SJSA1 (cell line): Measurements from ENCODE around the gene IDH3G. TPM values are rescaled to one million over a fixed set of nuclear protein-coding genes. Genes with fewer than 3 reads are reported as not detected.

Source experiments
- DNase-seq, 2 experiments: peaks; one replicate each; pipeline ENCODE4 v3.0.0-alpha.2; 2015 to 2020; ENCODE audit warnings: low spot score in 2 of 2, low read depth in 1 of 2
- H3K27ac ChIP-seq: fragments of 250-450 bp; sonication (Bioruptor Pico); 2 replicates; pipeline ENCODE4 v1.5.1; 2020; ENCODE audit warnings: mild to moderate bottlenecking, moderate library complexity
- H3K27me3 ChIP-seq: fragments of 250-450 bp; sonication (Bioruptor Pico); replicated peaks from 2 replicates; pipeline ENCODE4 v1.5.1; 2020; ENCODE audit warnings: mild to moderate bottlenecking, moderate library complexity
- H3K36me3 ChIP-seq: fragments of 250-450 bp; sonication (Bioruptor Pico); 2 replicates; pipeline ENCODE4 v1.5.1; 2020; ENCODE audit warnings: mild to moderate bottlenecking
- H3K4me1 ChIP-seq: fragments of 250-450 bp; sonication (Bioruptor Pico); replicated peaks from 2 replicates; pipeline ENCODE4 v1.6.1; 2021; ENCODE audit warnings: mild to moderate bottlenecking
- H3K4me3 ChIP-seq: fragments of 250-450 bp; sonication (Bioruptor Pico); 2 replicates; pipeline ENCODE4 v1.5.1; 2020; ENCODE audit warnings: mild to moderate bottlenecking
- H3K9me3 ChIP-seq: fragments of 250-450 bp; sonication (Bioruptor Pico); replicated peaks from 2 replicates; pipeline ENCODE4 v1.5.1; 2020; ENCODE audit warnings: mild to moderate bottlenecking
- total RNA-seq: library from RNA; depleted of rRNA; stranded (reverse); fragments of >200 nt; shearing (Covaris generic); gene quantifications from 2 replicates; pipeline ENCODE4 v1.2.3, GENCODE V29; 2014; rRNA removed

IDH3G gene
- total RNA-seq, 1 experiment from 2014 or later: 80.1 TPM

DNA sequence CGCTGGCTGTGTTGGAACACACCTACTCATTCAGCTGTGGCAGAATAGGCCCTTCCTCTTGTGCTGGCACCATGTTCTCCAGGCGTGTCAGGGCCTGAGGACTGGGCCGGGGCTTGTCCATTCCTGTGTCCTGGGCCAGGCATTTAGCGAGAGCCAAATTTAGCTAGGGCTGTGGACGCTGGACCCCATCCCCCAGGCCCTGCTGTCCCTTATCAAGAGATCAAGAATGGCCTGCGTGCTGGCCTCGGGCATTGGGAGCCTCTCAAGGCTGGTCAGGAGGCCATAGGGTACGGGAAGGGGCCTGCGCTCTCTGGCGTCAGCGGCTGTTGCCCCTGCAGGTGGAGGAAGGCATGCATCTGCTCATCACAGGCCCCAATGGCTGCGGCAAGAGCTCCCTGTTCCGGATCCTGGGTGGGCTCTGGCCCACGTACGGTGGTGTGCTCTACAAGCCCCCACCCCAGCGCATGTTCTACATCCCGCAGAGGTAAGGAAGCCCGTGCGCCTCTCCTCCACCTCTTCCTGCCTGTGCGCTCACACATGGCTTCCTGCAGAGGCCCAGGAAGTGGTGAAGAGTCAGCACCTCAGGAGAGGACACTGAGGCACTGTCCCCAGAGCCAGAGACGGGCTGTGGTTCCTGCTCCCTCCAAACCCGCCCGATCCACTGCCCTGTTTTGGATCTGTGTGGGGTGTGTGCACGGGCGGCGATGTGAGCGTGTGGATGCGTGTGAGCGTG lies 54.3 kb downstream of the IDH3G start:
- H3K4me1 ChIP-seq: no peaks in the 10 kb centered on the region
- no peak overlapping the region for H3K27ac ChIP-seq
- DNase-seq: no peak
- no peaks in the 10 kb centered on the region for H3K36me3 ChIP-seq
- H3K4me3 ChIP-seq: no peak overlapping the region
- no peaks in the 10 kb centered on the region for H3K9me3 ChIP-seq
- no peaks in the 10 kb centered on the region for H3K27me3 ChIP-seq

DNA sequence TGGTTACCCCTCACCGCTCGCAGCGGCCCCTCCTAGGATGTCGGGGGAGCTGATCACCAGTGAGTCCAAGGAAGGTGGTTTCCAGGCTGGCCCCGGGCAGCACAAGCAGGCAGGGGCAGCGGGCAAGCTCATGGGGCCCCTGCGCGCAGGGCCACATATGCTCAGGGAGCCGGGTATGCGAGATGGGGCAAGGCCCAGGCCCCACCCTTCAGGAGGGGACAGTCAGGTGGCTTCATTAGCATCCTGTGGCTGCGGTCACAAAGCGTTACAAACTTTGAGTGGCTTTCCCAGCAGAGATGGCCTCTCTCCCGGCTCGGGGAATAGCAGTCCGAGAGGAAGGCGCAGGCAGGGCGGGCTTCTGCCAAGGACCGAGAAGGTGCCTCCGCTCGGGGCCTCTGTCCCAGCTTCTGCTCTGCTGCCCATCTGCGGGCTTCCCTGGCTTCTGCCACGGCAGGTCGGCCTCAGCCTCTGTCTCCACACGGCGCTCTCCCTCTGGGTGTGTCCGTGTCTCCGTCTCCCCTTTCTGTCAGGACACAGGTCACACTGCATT lies 56.0 kb downstream of the IDH3G start:
- Histone ChIP-seq H3K4me1 (no peaks in the 10 kb centered on the region), H3K27me3 (no peaks in the 10 kb centered on the region), H3K36me3 (no peaks in the 10 kb centered on the region), H3K9me3 (no peaks in the 10 kb centered on the region), H3K4me3 (no peak overlapping the region), H3K27ac (no peak overlapping the region)
- DNase-seq: no peak

DNA sequence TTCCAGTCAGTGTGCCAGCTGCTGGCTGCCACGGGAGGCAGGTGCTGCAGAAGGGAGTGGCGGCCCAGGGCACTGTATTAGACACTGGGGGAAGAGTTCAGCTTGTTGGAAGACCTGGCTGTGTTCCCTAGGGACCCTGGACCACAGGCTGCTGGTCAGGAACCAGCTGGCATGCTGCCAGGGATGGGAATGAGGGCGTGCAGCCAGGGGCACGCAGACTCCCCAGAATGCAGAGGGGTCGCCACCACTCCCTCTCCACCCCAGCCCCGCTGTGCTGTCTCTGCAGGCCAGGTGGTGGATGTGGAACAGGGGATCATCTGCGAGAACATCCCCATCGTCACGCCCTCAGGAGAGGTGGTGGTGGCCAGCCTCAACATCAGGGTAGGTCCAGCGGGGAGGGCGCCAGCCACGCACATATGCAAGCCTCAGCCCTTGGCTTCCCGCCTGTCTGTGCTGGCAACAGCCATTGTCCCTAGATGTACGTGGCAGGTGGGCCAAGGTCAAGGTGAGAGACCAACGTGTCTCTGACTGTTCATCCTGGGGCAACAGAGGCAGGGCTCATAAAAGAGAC lies 57.2 kb downstream of the IDH3G start:
- Histone ChIP-seq H3K27me3 (no peaks in the 10 kb centered on the region), H3K4me3 (no peak overlapping the region), H3K9me3 (no peaks in the 10 kb centered on the region), H3K27ac (no peak overlapping the region), H3K4me1 (no peaks in the 10 kb centered on the region), H3K36me3 (no peaks in the 10 kb centered on the region)
- DNase-seq: no peak

DNA sequence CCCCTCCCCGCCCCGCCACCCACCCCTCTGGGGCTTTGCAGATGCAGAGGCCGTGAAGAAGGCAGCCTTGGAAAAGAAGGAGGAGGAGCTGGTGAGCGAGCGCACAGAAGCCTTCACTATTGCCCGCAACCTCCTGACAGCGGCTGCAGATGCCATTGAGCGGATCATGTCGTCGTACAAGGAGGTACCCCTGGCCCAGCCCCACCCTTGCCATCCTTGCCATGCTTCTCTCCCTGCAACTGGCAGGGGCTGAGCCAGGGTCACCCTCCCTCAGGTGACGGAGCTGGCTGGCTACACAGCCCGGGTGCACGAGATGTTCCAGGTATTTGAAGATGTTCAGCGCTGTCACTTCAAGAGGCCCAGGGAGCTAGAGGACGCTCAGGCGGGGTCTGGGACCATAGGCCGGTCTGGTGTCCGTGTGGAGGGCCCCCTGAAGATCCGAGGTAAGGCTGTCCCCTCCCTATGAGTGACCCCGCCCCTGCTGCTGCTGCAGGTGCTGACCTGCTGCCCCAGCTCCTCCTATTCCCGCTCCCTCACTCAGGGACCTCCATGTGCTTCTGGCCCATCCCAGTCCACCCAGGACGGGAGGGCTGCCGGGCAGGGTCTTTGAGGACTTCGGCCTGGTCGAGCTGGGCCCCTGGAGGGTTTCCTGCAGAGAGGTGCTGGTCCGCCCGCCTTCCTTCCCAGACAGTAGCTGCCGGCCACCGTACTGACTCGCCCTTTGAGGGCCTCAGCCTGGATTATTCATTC lies 57.9 kb downstream of the IDH3G start:
- H3K27me3 ChIP-seq: no peaks in the 10 kb centered on the region
- no peaks in the 10 kb centered on the region for H3K9me3 ChIP-seq
- H3K36me3 ChIP-seq: no peaks in the 10 kb centered on the region
- H3K4me3 ChIP-seq: no peak overlapping the region
- H3K27ac ChIP-seq: no peak overlapping the region
- H3K4me1 ChIP-seq: no peaks in the 10 kb centered on the region
- DNase-seq: no peak

Other genes starting within 250 kb of the IDH3G start
- gene CCNQ, start 195.2 kb downstream of the IDH3G start, total RNA-seq: 39.9 and 49.3 TPM in 2 replicates
- 0.08 TPM in 1 of 2 replicates, not detected in the other for gene DUSP9, start 147.2 kb downstream of the IDH3G start, total RNA-seq
- not detected in 2 replicates for gene PNCK, start 120.6 kb downstream of the IDH3G start, total RNA-seq
- 0.66 and 2.7 TPM in 2 replicates for gene SLC6A8, start 106.4 kb downstream of the IDH3G start, total RNA-seq
- gene BCAP31, start 70.0 kb downstream of the IDH3G start, total RNA-seq: 188 and 249 TPM in 2 replicates
- gene ABCD1, start 69.5 kb downstream of the IDH3G start, total RNA-seq: 9.9 and 10.3 TPM in 2 replicates
- 0.03 and 1.3 TPM in 2 replicates for gene PLXNB3, start 30.1 kb downstream of the IDH3G start, total RNA-seq
- gene SRPK3, start 13.3 kb downstream of the IDH3G start, total RNA-seq: not detected in 2 replicates
- gene SSR4, start 293 bp upstream of the IDH3G start, total RNA-seq: 139 and 225 TPM in 2 replicates
- 0.09 and 0.79 TPM in 2 replicates for gene PDZD4, start 36.2 kb upstream of the IDH3G start, total RNA-seq
- 0.05 TPM in 1 of 2 replicates, not detected in the other for gene L1CAM, start 91.8 kb upstream of the IDH3G start, total RNA-seq
- gene AVPR2, start 110.3 kb upstream of the IDH3G start, total RNA-seq: not detected in 2 replicates
- gene ARHGAP4, start 131.9 kb upstream of the IDH3G start, total RNA-seq: 0.63 TPM in 1 of 2 replicates, not detected in the other
- 119 and 155 TPM in 2 replicates for gene NAA10, start 140.7 kb upstream of the IDH3G start, total RNA-seq
- 0.11 TPM in 1 of 2 replicates, not detected in the other for gene RENBP, start 150.3 kb upstream of the IDH3G start, total RNA-seq
- gene HCFC1, start 177.4 kb upstream of the IDH3G start, total RNA-seq: 24.6 and 42.8 TPM in 2 replicates
- 1.1 TPM in 1 of 2 replicates, not detected in the other for gene TMEM187, start 178.4 kb upstream of the IDH3G start, total RNA-seq
- 70.7 and 81.3 TPM in 2 replicates for gene IRAK1, start 225.5 kb upstream of the IDH3G start, total RNA-seq